Liver (tissue), 9 donors: ENCODE results near the gene UROC1. TPM values are rescaled to one million over a fixed set of nuclear protein-coding genes. Genes with fewer than 3 reads are reported as not detected.

Experiments used
- DNase-seq: peaks from one replicate; pipeline ENCODE4 v3.0.0-alpha.2; 2017; ENCODE audit warnings: low spot score
- H3K27ac ChIP-seq, 2 donors: one replicate each; pipeline ENCODE4 v1.7.0; 2013; ENCODE audit warnings: inconsistent platforms in 2 of 2, low read length in 2 of 2, control low read depth in 1 of 2, low read depth in 1 of 2, mild to moderate bottlenecking in 1 of 2
- H3K27me3 ChIP-seq, 4 donors: one replicate each; pipeline versions ENCODE4 v1.6.1 to v1.7.0; 2013; ENCODE audit warnings: low read length in 3 of 4, inconsistent platforms in 1 of 4, mild to moderate bottlenecking in 1 of 4, moderate library complexity in 1 of 4; ENCODE audit not compliant: control insufficient read depth in 4 of 4, insufficient read depth in 4 of 4
- H3K36me3 ChIP-seq, 4 donors: one replicate each; pipeline versions ENCODE4 v1.6.1 to v1.7.0; 2013; ENCODE audit warnings: low read length in 3 of 4, mild to moderate bottlenecking in 3 of 4, low read depth in 1 of 4, moderate library complexity in 1 of 4; ENCODE audit not compliant: control insufficient read depth in 4 of 4, insufficient read depth in 3 of 4
- H3K4me1 ChIP-seq, 4 donors: one replicate each; pipeline versions ENCODE4 v1.6.1 to v1.7.0; 2013; ENCODE audit warnings: low read length in 3 of 4, mild to moderate bottlenecking in 3 of 4, moderate library complexity in 1 of 4; ENCODE audit not compliant: control insufficient read depth in 4 of 4, insufficient read depth in 4 of 4
- H3K4me3 ChIP-seq, 3 donors: one replicate each; pipeline versions ENCODE4 v1.6.1 to v1.7.0; 2013; ENCODE audit warnings: low read length in 3 of 3, control low read depth in 1 of 3, low read depth in 1 of 3, mild to moderate bottlenecking in 1 of 3
- H3K9ac ChIP-seq, 2 donors: one replicate each; pipeline ENCODE4 v1.7.0; 2013; ENCODE audit warnings: low read length in 2 of 2, mild to moderate bottlenecking in 2 of 2, moderate library complexity in 2 of 2, control low read depth in 1 of 2, low read depth in 1 of 2
- H3K9me3 ChIP-seq, 4 donors: one replicate each; pipeline versions ENCODE4 v1.6.1 to v1.7.0; 2013; ENCODE audit warnings: low read length in 3 of 4; ENCODE audit not compliant: control insufficient read depth in 4 of 4
- EGR1 ChIP-seq, 2 donors: IDR thresholded peaks; 2 replicates each; pipeline ENCODE4 v1.6.1; 2016 to 2018; ENCODE audit warnings: antibody characterized with exemption in 2 of 2, low read depth in 2 of 2
- FOXA1 ChIP-seq: IDR thresholded peaks from 2 replicates; pipeline ENCODE4 v1.6.1; 2016; ENCODE audit warnings: antibody characterized with exemption
- FOXA2 ChIP-seq: IDR thresholded peaks from 2 replicates; pipeline ENCODE4 v1.6.1; 2016; ENCODE audit warnings: antibody characterized with exemption
- GABPA ChIP-seq, 2 donors: IDR thresholded peaks in 1 of 2; conservative IDR thresholded peaks in 1 of 2; 2 replicates each; pipeline ENCODE4 v1.6.1; 2016; ENCODE audit warnings: antibody characterized with exemption in 2 of 2, mild to moderate bottlenecking in 1 of 2, moderate library complexity in 1 of 2
- HNF4A ChIP-seq, 2 donors: conservative IDR thresholded peaks; 2 replicates each; pipeline ENCODE4 v1.6.1; 2016; ENCODE audit warnings: antibody characterized with exemption in 2 of 2, mild to moderate bottlenecking in 2 of 2
- HNF4G ChIP-seq: IDR thresholded peaks from 2 replicates; pipeline ENCODE4 v1.6.1; 2016; ENCODE audit warnings: antibody characterized with exemption
- JUND ChIP-seq, 2 donors: IDR thresholded peaks; 2 replicates each; pipeline ENCODE4 v1.6.1; 2016; ENCODE audit warnings: antibody characterized with exemption in 2 of 2
- NR2F2 ChIP-seq: IDR thresholded peaks from 2 replicates; pipeline ENCODE4 v1.6.1; 2016; ENCODE audit warnings: antibody characterized with exemption
- RAD21 ChIP-seq, 2 donors: IDR thresholded peaks; 2 replicates each; pipeline ENCODE4 v1.6.1; 2016; ENCODE audit warnings: antibody characterized with exemption in 2 of 2, mild to moderate bottlenecking in 2 of 2
- RXRA ChIP-seq, 2 donors: IDR thresholded peaks; 2 replicates each; pipeline ENCODE4 v1.6.1; 2017 to 2018; ENCODE audit warnings: antibody characterized with exemption in 2 of 2, mild to moderate bottlenecking in 1 of 2
- SP1 ChIP-seq: IDR thresholded peaks from 2 replicates; pipeline ENCODE4 v1.6.1; 2018; ENCODE audit warnings: antibody characterized with exemption, mild to moderate bottlenecking
- TAF1 ChIP-seq: conservative IDR thresholded peaks from 2 replicates; pipeline ENCODE4 v1.6.1; 2016; ENCODE audit warnings: antibody characterized with exemption, mild to moderate bottlenecking
- YY1 ChIP-seq: IDR thresholded peaks from 2 replicates; pipeline ENCODE4 v1.6.1; 2016; ENCODE audit warnings: antibody characterized with exemption, mild to moderate bottlenecking
- WGBS: extraction: QIAGEN DNeasy Blood & Tissue Kit; methylation state at CpG from one replicate; pipeline ENCODE4 v1.1.7; 2013; 5-methylcytosine and 5-hydroxymethylcytosine counted together
- polyA plus RNA-seq, 2 donors: library from polyadenylated mRNA; stranded (reverse) in 1 of 2; unstranded in 1 of 2; fragments of 200-250 nt in 1 of 2; fragments of >200 nt in 1 of 2; fragmentation: Nextera tagmentation in 1 of 2; extraction: Ambion mirVana in 1 of 2; gene quantifications; one replicate each; pipeline versions ENCODE4 v1.2.1 to v1.2.3, GENCODE V29; 2013 to 2015
- total RNA-seq, 2 donors: library from RNA; depleted of rRNA; stranded (reverse); fragments of >200 nt; gene quantifications; one replicate each; pipeline ENCODE4 v1.2.3, GENCODE V29; 2014
- TF ChIP-seq, protein P1 (sequence below): IDR thresholded peaks from 2 replicates; pipeline ENCODE4 v1.6.1; 2016; ENCODE audit warnings: antibody characterized with exemption
- TF ChIP-seq, protein P2 (sequence below): IDR thresholded peaks from 2 replicates; pipeline ENCODE4 v1.6.1; 2016; ENCODE audit warnings: antibody characterized with exemption
- TF ChIP-seq, protein P3 (sequence below): fragments of 150-350 bp; IDR thresholded peaks from 2 replicates; pipeline ENCODE4 v1.5.1; 2017; ENCODE audit warnings: improper control_type of control experiment, low read depth, low read length; ENCODE audit not compliant: missing input control
- TF ChIP-seq, protein P4 (sequence below): IDR thresholded peaks from 2 replicates; pipeline ENCODE4 v1.6.1; 2016; ENCODE audit warnings: antibody characterized with exemption, mild to moderate bottlenecking
- TF ChIP-seq, protein P5 (sequence below): IDR thresholded peaks from 2 replicates; pipeline ENCODE4 v1.6.1; 2016; ENCODE audit warnings: antibody characterized with exemption
- donor health status: healthy.
- donor health status: healthy.
- donor health status: healthy.
- donor health status: healthy.
- donor health status: healthy.

UROC1 gene
- total and polyA plus RNA-seq, 4 donors = 5.9 to 28.4 (median 18.2) TPM

DNA sequence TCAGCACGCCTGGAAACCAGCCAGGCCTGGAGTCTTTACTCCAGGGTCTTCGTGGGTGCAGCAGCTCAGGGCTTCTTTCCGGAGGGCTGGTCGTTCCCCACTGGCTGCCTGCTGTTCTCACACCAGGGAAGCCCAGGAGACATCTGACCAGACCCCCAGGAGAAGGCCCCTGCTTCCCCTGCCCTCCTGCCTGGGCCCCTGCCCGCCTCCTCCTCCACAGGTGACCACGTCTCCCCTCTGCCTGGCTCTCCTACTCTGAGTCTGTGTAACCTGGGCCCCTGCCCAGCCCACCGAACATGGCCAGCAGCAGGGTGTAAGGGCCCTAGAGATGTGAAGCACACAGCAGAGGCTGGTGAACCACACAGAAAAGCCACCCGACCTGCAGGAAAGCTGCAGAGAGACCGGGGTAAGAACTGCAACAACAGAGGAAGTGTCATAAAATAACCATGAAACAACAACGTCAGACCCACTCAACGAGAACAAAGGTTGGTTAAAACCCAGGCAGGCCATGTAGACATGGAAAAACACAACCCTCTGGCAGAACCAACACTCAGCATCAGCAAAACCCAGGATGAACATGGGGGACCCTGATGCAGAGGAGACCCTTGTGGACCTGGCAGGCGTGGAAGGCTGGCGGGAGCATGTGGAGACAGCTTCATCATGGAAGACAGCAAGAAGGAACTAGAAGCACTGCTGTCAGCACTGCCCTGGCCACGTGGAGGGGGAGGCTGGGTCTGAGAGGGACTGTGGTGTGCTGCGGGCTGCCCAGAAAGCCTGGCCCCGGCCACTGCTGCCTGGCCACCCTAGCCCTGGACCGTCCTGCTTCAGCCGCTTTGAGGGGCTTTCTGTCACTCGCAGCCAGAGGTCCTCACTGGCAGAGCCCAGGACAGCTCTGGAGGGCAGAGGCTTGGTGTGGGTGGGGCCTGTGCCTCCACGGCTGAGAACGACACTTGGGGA lies 20.4 kb downstream of the UROC1 start:
- Histone ChIP-seq H3K9ac (no peak overlapping the region), H3K27me3 (no peaks in the 10 kb centered on the region), H3K36me3 (peaks cover 0 to 55% (median 29%) of the 10 kb centered on the region in 4 donors), H3K4me1 (peaks cover 0 to 3% (median under 1%) of the 10 kb centered on the region in 4 donors), H3K9me3 (no peaks in the 10 kb centered on the region), H3K4me3 (no peak overlapping the region), H3K27ac (no peak overlapping the region)
- WGBS = 82% methylated on average over 21 of the region's 21 CpGs
- TF ChIP-seq EGR1 (IDR thresholded peaks at IDR 0.05; ENCODE audit: low read depth in 2 of 2) (no peak), SP1 (no peak), GABPA (IDR thresholded peaks at IDR 0.05 in 1 of 2, conservative IDR thresholded peaks at IDR 0.05 in 1 of 2) (no peak), JUND (IDR thresholded peaks at IDR 0.05) (no peak), TAF1 (no peak), RAD21 (IDR thresholded peaks at IDR 0.05) (no peak), RXRA (IDR thresholded peaks at IDR 0.05) (no peak), HNF4G (no peak), FOXA2 (no peak), NR2F2 (no peak), YY1 (no peak), HNF4A (conservative IDR thresholded peaks at IDR 0.05) (no peak), FOXA1 (no peak)
- TF ChIP-seq, protein P1, sequence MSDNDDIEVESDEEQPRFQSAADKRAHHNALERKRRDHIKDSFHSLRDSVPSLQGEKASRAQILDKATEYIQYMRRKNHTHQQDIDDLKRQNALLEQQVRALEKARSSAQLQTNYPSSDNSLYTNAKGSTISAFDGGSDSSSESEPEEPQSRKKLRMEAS = no peak
- TF ChIP-seq, protein P2, sequence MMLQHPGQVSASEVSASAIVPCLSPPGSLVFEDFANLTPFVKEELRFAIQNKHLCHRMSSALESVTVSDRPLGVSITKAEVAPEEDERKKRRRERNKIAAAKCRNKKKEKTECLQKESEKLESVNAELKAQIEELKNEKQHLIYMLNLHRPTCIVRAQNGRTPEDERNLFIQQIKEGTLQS = no peak
- TF ChIP-seq, protein P3, sequence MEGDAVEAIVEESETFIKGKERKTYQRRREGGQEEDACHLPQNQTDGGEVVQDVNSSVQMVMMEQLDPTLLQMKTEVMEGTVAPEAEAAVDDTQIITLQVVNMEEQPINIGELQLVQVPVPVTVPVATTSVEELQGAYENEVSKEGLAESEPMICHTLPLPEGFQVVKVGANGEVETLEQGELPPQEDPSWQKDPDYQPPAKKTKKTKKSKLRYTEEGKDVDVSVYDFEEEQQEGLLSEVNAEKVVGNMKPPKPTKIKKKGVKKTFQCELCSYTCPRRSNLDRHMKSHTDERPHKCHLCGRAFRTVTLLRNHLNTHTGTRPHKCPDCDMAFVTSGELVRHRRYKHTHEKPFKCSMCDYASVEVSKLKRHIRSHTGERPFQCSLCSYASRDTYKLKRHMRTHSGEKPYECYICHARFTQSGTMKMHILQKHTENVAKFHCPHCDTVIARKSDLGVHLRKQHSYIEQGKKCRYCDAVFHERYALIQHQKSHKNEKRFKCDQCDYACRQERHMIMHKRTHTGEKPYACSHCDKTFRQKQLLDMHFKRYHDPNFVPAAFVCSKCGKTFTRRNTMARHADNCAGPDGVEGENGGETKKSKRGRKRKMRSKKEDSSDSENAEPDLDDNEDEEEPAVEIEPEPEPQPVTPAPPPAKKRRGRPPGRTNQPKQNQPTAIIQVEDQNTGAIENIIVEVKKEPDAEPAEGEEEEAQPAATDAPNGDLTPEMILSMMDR = no peak
- TF ChIP-seq, protein P4, sequence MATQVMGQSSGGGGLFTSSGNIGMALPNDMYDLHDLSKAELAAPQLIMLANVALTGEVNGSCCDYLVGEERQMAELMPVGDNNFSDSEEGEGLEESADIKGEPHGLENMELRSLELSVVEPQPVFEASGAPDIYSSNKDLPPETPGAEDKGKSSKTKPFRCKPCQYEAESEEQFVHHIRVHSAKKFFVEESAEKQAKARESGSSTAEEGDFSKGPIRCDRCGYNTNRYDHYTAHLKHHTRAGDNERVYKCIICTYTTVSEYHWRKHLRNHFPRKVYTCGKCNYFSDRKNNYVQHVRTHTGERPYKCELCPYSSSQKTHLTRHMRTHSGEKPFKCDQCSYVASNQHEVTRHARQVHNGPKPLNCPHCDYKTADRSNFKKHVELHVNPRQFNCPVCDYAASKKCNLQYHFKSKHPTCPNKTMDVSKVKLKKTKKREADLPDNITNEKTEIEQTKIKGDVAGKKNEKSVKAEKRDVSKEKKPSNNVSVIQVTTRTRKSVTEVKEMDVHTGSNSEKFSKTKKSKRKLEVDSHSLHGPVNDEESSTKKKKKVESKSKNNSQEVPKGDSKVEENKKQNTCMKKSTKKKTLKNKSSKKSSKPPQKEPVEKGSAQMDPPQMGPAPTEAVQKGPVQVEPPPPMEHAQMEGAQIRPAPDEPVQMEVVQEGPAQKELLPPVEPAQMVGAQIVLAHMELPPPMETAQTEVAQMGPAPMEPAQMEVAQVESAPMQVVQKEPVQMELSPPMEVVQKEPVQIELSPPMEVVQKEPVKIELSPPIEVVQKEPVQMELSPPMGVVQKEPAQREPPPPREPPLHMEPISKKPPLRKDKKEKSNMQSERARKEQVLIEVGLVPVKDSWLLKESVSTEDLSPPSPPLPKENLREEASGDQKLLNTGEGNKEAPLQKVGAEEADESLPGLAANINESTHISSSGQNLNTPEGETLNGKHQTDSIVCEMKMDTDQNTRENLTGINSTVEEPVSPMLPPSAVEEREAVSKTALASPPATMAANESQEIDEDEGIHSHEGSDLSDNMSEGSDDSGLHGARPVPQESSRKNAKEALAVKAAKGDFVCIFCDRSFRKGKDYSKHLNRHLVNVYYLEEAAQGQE = no peak
- TF ChIP-seq, protein P5, sequence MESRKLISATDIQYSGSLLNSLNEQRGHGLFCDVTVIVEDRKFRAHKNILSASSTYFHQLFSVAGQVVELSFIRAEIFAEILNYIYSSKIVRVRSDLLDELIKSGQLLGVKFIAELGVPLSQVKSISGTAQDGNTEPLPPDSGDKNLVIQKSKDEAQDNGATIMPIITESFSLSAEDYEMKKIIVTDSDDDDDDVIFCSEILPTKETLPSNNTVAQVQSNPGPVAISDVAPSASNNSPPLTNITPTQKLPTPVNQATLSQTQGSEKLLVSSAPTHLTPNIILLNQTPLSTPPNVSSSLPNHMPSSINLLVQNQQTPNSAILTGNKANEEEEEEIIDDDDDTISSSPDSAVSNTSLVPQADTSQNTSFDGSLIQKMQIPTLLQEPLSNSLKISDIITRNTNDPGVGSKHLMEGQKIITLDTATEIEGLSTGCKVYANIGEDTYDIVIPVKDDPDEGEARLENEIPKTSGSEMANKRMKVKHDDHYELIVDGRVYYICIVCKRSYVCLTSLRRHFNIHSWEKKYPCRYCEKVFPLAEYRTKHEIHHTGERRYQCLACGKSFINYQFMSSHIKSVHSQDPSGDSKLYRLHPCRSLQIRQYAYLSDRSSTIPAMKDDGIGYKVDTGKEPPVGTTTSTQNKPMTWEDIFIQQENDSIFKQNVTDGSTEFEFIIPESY = no peak
- no peak for DNase-seq
